ENCODE results near the gene METTL15.

GRCh38 chr11:28296426-28296825 is 188.2 kb downstream of the METTL15 start:
- TF ChIP-seq, protein P1, sequence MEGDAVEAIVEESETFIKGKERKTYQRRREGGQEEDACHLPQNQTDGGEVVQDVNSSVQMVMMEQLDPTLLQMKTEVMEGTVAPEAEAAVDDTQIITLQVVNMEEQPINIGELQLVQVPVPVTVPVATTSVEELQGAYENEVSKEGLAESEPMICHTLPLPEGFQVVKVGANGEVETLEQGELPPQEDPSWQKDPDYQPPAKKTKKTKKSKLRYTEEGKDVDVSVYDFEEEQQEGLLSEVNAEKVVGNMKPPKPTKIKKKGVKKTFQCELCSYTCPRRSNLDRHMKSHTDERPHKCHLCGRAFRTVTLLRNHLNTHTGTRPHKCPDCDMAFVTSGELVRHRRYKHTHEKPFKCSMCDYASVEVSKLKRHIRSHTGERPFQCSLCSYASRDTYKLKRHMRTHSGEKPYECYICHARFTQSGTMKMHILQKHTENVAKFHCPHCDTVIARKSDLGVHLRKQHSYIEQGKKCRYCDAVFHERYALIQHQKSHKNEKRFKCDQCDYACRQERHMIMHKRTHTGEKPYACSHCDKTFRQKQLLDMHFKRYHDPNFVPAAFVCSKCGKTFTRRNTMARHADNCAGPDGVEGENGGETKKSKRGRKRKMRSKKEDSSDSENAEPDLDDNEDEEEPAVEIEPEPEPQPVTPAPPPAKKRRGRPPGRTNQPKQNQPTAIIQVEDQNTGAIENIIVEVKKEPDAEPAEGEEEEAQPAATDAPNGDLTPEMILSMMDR (IDR thresholded peaks at IDR 0.05; ENCODE audit: low read depth, low read length), result no peak
- TF ChIP-seq POLR2A (IDR thresholded peaks at IDR 0.05; ENCODE audit: extremely low read depth, insufficient read length) (no peak), MYC (IDR thresholded peaks at IDR 0.05; ENCODE audit: low read depth, low read length) (no peak), MAX (IDR thresholded peaks at IDR 0.05; ENCODE audit: low read depth, low read length) (no peak)
